HG02938 (cell line): ENCODE measurements around the gene BTBD10.

Source experiments
- ATAC-seq: cut with Tn5 transposase; IDR thresholded peaks from one replicate; pipeline ENCODE4 v1.9.1; 2021; ENCODE audit warnings: mild to moderate bottlenecking, moderate library complexity; ENCODE audit not compliant: unreplicated experiment

Gene BTBD10

GRCh38 chr11:13339195-13340153, 123.5 kb downstream of the BTBD10 start:
- ATAC-seq, result no peak

GRCh38 chr11:13338427-13339069, 124.5 kb downstream of the BTBD10 start:
- no peak for ATAC-seq

- no peak for ATAC-seq
Observed at GRCh38 chr11:13338019-13338426, 125.0 kb downstream of the BTBD10 start.
